ENCODE results near the gene TADA1.

The TADA1 gene

DNA sequence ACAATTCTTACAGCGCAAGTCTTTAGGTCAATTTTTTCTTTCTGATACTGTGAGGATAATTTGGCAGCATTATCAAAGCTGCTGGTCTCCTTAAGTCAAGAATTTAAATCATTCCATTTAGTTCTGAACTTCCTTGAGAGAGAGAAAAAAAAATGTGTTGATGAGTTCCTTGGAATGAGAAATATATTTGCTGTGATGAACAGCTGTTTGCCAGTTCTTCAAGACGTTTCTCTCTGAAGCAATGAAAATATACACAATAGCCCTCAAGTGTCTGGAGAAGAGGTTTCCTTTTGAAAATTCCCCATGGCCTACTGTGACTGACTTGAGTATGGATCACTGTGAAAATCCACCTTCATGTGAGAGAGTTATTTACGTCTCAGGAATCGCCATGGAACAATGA is 31.0 kb upstream of the TADA1 start:
- H4K20me1 ChIP-seq (ENCODE audit: insufficient read depth, low read length): no peaks in the 10 kb centered on the region
- H3K4me2 ChIP-seq (ENCODE audit: low read length): no peak overlapping the region
- H3K27ac ChIP-seq (ENCODE audit: low read length): no peak overlapping the region
- H3K9me3 ChIP-seq (ENCODE audit: insufficient read depth, low read length): peaks cover 12% of the 10 kb centered on the region; the same call in 1 of the 2 replicates
- H2AFZ ChIP-seq (ENCODE audit: low read depth, low read length): no peak overlapping the region
- H3K4me1 ChIP-seq (ENCODE audit: low read length): peaks cover 21% of the 10 kb centered on the region
- H3K9ac ChIP-seq (ENCODE audit: low read length): no peak overlapping the region
- H3K4me3 ChIP-seq (ENCODE audit: low read length): no peak overlapping the region
- TF ChIP-seq, protein P1, sequence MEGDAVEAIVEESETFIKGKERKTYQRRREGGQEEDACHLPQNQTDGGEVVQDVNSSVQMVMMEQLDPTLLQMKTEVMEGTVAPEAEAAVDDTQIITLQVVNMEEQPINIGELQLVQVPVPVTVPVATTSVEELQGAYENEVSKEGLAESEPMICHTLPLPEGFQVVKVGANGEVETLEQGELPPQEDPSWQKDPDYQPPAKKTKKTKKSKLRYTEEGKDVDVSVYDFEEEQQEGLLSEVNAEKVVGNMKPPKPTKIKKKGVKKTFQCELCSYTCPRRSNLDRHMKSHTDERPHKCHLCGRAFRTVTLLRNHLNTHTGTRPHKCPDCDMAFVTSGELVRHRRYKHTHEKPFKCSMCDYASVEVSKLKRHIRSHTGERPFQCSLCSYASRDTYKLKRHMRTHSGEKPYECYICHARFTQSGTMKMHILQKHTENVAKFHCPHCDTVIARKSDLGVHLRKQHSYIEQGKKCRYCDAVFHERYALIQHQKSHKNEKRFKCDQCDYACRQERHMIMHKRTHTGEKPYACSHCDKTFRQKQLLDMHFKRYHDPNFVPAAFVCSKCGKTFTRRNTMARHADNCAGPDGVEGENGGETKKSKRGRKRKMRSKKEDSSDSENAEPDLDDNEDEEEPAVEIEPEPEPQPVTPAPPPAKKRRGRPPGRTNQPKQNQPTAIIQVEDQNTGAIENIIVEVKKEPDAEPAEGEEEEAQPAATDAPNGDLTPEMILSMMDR (IDR thresholded peaks at IDR 0.05; ENCODE audit: low read depth, low read length): no peak
- TF ChIP-seq EZH2phosphoT487 (IDR thresholded peaks at IDR 0.05; ENCODE audit: low read depth): no peak
- H3K79me2 ChIP-seq (ENCODE audit: low read length): no peaks in the 10 kb centered on the region
- H3K36me3 ChIP-seq (replicated peaks; ENCODE audit: low read depth, low read length): no peaks in the 10 kb centered on the region
- no peaks in the 10 kb centered on the region for H3K27me3 ChIP-seq (ENCODE audit: low read depth, low read length)

DNA sequence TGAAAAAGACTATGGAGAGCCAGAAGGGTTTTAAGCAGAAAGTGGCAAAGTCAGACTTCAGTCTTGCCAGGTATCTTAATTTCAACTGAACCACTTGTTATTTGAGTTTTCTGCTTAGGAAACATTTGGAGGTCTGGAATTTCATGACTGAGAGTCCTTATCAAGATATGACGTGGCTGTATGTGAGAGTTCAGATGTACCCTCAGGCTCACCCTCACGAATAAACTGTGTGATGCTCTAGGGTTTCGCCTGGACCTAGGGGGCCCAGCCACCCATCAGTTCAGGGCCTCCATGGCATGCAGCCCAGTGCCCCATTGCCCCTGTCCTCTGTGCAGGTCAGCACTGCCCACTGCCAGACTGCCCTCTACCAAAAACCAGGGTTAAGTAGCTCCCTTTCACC is 30.6 kb upstream of the TADA1 start:
- no peak overlapping the region for H3K4me2 ChIP-seq (ENCODE audit: low read length)
- TF ChIP-seq EZH2phosphoT487 (IDR thresholded peaks at IDR 0.05; ENCODE audit: low read depth): no peak
- TF ChIP-seq, protein P1 (IDR thresholded peaks at IDR 0.05; ENCODE audit: low read depth, low read length): no peak

DNA sequence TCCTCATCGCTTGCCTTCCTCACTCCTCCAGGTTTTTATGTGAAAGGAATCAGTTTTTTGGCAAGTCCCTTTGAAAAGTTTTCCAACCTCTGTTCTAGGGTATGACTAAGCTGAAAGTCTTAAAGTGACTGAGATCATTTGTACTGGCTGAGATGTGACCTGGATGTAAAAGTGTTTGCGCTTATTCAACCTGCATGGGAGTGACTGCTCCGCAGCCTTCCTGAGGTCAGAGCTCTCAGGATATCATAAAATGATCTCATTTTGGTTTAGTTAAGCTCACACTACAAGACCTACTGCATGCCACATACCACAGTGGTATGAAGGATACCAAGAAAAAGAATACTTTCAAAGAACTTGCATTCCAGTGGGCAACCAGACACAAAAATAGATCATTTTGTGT is 29.8 kb upstream of the TADA1 start:
- Histone ChIP-seq H3K27ac (ENCODE audit: low read length) (no peak overlapping the region), H3K4me1 (ENCODE audit: low read length) (peaks cover 29% of the 10 kb centered on the region), H3K27me3 (ENCODE audit: low read depth, low read length) (no peaks in the 10 kb centered on the region), H3K9me3 (ENCODE audit: insufficient read depth, low read length) (peaks cover under 1% of the 10 kb centered on the region; the same call in 1 of the 2 replicates), H3K79me2 (ENCODE audit: low read length) (no peaks in the 10 kb centered on the region), H4K20me1 (ENCODE audit: insufficient read depth, low read length) (no peaks in the 10 kb centered on the region), H2AFZ (ENCODE audit: low read depth, low read length) (no peak overlapping the region), H3K4me2 (ENCODE audit: low read length) (no peak overlapping the region), H3K4me3 (ENCODE audit: low read length) (no peak overlapping the region), H3K9ac (ENCODE audit: low read length) (no peak overlapping the region), H3K36me3 (replicated peaks; ENCODE audit: low read depth, low read length) (no peaks in the 10 kb centered on the region)
- TF ChIP-seq, protein P1 (IDR thresholded peaks at IDR 0.05; ENCODE audit: low read depth, low read length): no peak
- TF ChIP-seq EZH2phosphoT487 (IDR thresholded peaks at IDR 0.05; ENCODE audit: low read depth): no peak

More for the DNA sequence above, 30.6 kb upstream of the TADA1 start:
- Histone ChIP-seq H3K36me3 (replicated peaks; ENCODE audit: low read depth, low read length) (no peaks in the 10 kb centered on the region), H3K27me3 (ENCODE audit: low read depth, low read length) (no peaks in the 10 kb centered on the region), H3K79me2 (ENCODE audit: low read length) (no peaks in the 10 kb centered on the region), H3K4me1 (ENCODE audit: low read length) (peaks cover 21% of the 10 kb centered on the region), H3K4me3 (ENCODE audit: low read length) (no peak overlapping the region), H3K27ac (ENCODE audit: low read length) (no peak overlapping the region), H4K20me1 (ENCODE audit: insufficient read depth, low read length) (no peaks in the 10 kb centered on the region), H2AFZ (ENCODE audit: low read depth, low read length) (no peak overlapping the region), H3K9me3 (ENCODE audit: insufficient read depth, low read length) (peaks cover 8% of the 10 kb centered on the region; the same call in 1 of the 2 replicates), H3K9ac (ENCODE audit: low read length) (no peak overlapping the region)

DNA sequence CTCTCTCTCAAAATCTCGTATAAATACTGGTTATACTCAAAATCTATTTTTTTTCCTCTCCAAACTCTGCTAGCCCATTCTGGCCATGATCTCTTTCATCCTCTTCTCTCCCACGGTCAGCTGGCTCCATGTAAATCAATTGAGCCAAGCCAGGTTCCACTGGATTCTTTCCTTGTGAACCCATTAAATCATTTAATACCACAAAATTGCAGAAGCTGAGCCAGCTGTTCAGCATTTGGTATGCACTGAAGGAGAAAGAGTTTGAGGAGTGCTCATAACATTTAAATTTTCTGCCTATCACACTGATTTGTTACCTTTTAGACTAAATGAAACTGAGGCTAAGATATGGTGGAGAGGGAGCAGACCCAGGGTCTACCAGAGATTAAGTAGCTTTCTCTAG is 29.1 kb upstream of the TADA1 start:
- no peaks in the 10 kb centered on the region for H3K79me2 ChIP-seq (ENCODE audit: low read length)
- H3K27me3 ChIP-seq (ENCODE audit: low read depth, low read length): no peaks in the 10 kb centered on the region
- no peaks in the 10 kb centered on the region for H3K36me3 ChIP-seq (replicated peaks; ENCODE audit: low read depth, low read length)
- peaks cover 26% of the 10 kb centered on the region for H3K4me1 ChIP-seq (ENCODE audit: low read length)
- no peak for TF ChIP-seq EZH2phosphoT487 (IDR thresholded peaks at IDR 0.05; ENCODE audit: low read depth)
- no peak overlapping the region for H3K9ac ChIP-seq (ENCODE audit: low read length)
- no peak overlapping the region for H2AFZ ChIP-seq (ENCODE audit: low read depth, low read length)
- no peak overlapping the region for H3K27ac ChIP-seq (ENCODE audit: low read length)
- H3K4me2 ChIP-seq (ENCODE audit: low read length): no peak overlapping the region
- H3K4me3 ChIP-seq (ENCODE audit: low read length): no peak overlapping the region
- H4K20me1 ChIP-seq (ENCODE audit: insufficient read depth, low read length): no peaks in the 10 kb centered on the region
- H3K9me3 ChIP-seq (ENCODE audit: insufficient read depth, low read length): no peaks in the 10 kb centered on the region

Measured in OCI-LY3 (cell line).